NCI-H187 (cell line): ENCODE data around the gene RERE.

ENCODE experiments used
- DNase-seq, 2 experiments: peaks; one replicate each; lab custom pipeline; 2025; lab: John Stamatoyannopoulos, UW

The RERE gene

DNA sequence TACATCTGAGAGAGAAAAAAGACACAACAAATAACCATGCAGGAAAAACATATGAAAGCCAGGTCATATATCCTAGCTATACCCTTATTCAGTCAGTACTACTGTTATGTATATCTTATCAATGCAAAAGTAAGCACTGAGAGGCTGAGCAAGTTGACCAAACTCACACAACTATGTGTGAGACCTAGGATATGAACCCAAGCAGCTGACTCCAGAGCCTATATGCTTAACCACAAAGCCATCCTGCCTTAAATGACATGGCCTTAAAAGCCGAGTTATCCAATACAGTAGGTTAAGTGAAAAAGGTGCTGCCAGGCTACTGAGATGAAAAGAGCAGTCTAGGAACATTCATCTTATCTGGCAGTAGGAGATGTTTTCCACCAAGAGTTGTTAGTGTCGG lies 151.6 kb downstream of the RERE start:
- DNase-seq = no peak

- no peak for DNase-seq
Measured at GRCh38 chr1:8664887-8665286, 152.6 kb downstream of the RERE start.

- no peak for DNase-seq
Measured at GRCh38 chr1:8663915-8664329, 153.5 kb downstream of the RERE start.

DNA sequence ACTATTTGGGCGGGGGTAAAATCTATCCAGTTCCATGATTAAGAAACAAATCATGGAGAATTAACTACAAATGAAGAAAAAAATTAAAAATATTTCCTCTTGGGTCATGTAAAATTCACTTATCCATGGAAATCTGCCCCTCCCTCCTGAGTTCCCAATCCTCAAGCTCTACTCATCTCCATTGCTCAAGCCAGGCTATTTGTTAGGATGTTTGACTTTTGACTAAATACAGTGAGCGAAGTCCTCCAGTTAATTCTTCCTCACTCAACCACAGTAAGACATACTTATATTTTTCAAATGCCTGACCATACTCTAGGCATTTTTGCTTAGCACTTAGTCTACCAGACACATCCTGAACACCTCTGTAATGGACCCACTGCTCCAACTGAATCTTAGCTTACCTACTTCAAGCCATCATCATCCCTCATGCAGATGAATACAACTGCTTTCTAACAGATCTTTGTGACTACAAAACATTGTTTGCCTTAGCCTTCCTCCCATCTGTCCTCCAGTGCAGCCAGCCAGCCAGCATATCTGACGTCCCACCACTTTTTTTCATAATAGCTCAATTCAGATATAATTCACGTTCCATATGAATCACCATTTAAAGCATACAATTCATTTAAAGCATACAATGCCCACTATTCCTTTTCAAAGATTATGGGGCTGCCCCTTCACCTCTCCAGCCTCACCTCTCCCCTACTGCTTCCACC lies 154.2 kb downstream of the RERE start:
- no peak for DNase-seq

GRCh38 chr1:8662380-8663072 lies 154.9 kb downstream of the RERE start:
- DNase-seq = no peak

GRCh38 chr1:8661185-8662110 lies 156.0 kb downstream of the RERE start:
- DNase-seq = no peak

- DNase-seq = no peak
Measured at GRCh38 chr1:8660411-8660828, 157.0 kb downstream of the RERE start.

DNA sequence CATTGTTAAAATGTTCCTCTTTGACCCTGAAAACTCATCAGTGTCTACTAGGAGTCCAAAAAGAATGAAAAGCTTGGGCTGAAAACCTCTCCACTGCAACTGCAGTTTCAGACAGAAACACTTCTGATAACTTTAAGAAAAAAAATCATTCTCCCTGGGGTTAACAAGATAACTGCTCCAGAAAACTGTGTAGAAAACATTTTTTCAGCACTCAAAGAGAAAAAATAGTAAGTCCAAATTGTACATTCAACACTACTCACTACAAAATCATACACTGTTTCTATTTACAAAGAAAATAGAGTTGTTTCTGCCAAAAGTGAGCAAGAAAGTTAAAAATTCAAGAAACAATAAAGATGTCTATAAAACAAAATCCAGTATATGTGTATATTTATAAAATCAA lies 157.8 kb downstream of the RERE start:
- no peak for DNase-seq

- no peak for DNase-seq
Measured at GRCh38 chr1:8653878-8654277, 163.6 kb downstream of the RERE start.

GRCh38 chr1:8652467-8653046 lies 164.9 kb downstream of the RERE start:
- DNase-seq = no peak

GRCh38 chr1:8651962-8652361 lies 165.5 kb downstream of the RERE start:
- DNase-seq = no peak

- DNase-seq = no peak
Measured at GRCh38 chr1:8651236-8651890, 166.1 kb downstream of the RERE start.

- DNase-seq = no peak
Measured at GRCh38 chr1:8649875-8650274, 167.6 kb downstream of the RERE start.

DNA sequence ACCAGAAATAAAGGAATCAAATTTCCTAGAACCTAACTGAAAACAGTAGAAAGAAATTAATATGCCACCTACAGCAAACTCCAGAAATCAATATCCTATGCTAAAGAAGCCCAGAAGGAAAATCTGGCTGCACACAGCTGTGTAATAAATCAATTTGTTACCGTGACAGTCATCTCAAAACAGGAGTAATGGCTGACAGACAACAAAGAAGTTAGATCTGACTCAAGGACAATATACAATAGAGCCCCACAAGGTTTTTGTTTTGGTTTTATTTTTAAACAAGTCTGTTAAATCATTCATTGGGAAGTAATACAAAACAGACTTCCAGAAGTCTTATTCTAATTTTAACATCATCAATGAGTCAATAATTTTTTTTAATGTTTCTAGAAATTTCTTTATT lies 168.4 kb downstream of the RERE start:
- DNase-seq = no peak

- no peak for DNase-seq
Measured at GRCh38 chr1:8646996-8647395, 170.4 kb downstream of the RERE start.

DNA sequence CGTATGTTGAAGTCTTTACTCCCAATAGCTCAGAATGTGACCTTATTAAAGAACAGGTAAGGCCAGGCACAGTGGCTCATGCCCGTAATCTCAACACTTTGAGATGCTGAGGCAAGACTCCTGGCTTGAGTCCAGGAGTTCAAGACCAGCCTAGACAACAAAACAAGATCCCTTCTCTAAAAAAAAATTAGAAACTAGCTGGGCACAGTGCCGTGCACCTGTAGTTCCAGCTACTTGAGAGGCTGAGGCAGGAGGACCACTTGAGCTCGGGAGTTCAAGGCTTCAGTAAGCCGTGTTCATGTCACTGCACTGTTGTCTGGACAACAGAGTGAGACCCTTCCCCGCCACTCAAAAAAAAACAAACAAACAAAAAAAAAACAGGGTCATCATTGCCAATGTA lies 171.3 kb downstream of the RERE start:
- no peak for DNase-seq

GRCh38 chr1:8643542-8644536 lies 173.6 kb downstream of the RERE start:
- no peak for DNase-seq

DNA sequence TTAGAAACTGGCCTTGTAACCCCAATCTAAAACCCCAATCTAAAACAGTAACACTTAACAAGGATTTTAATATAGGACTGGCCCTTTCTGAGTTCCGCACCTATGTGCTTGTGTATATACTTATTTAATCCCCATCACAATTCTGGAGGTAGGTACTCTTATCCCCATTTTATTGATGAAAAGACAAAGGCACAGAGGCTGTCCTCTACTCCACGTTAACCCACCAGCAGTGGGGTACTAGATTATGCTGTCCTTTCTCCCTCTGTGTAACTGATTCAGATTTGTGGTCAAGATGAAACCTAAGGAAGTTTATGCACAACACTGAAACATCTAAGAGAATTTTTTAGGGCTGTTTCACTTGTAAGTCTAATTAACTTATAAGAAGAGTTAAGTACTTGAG lies 175.3 kb downstream of the RERE start:
- DNase-seq = no peak

GRCh38 chr1:8641377-8641997 lies 176.0 kb downstream of the RERE start:
- DNase-seq = no peak

GRCh38 chr1:8640950-8641349 lies 176.5 kb downstream of the RERE start:
- DNase-seq = no peak
